ENCODE measurements around the gene CCNB1IP1. TPM values are rescaled to one million over a fixed set of nuclear protein-coding genes. Genes with fewer than 3 reads are reported as not detected.

Gene CCNB1IP1
- total RNA-seq, 120 experiments from 2014 or later, result 23.9 to 53.0 (median 36.4) TPM

Other genes with a start within 250 kb of the CCNB1IP1 start
- gene OR4K17, start 222.5 kb downstream of the CCNB1IP1 start, total RNA-seq, result not detected
- under 1 TPM in 1 of 120 experiments, not detected in 119; 0.20 TPM for gene OR4N5, start 194.5 kb downstream of the CCNB1IP1 start, total RNA-seq
- not detected for gene OR11G2, start 142.4 kb downstream of the CCNB1IP1 start, total RNA-seq
- gene OR11H6, start 109.6 kb downstream of the CCNB1IP1 start, total RNA-seq, result not detected
- gene OR11H7, start 104.3 kb downstream of the CCNB1IP1 start, total RNA-seq, result not detected
- gene OR11H4, start 94.0 kb downstream of the CCNB1IP1 start, total RNA-seq, result not detected
- gene TTC5, start 27.3 kb downstream of the CCNB1IP1 start, total RNA-seq, result 10 to 100 TPM; 19.0 to 46.8 (median 32.3) TPM
- gene PARP2, start 10.4 kb upstream of the CCNB1IP1 start, total RNA-seq, result 10 to 100 TPM; 26.7 to 81.9 (median 48.4) TPM
- gene TEP1, start 80.2 kb upstream of the CCNB1IP1 start, total RNA-seq, result 10 to 100 TPM in 116 of 120 experiments, 1 to 10 TPM in 4; 7.8 to 36.4 (median 17.7) TPM
- 1 to 10 TPM in 10 of 120 experiments, under 1 TPM in 110; 0.22 to 1.4 (median 0.63) TPM for gene KLHL33, start 102.9 kb upstream of the CCNB1IP1 start, total RNA-seq
- 10 to 100 TPM; 29.3 to 87.4 (median 51.0) TPM for gene OSGEP, start 121.5 kb upstream of the CCNB1IP1 start, total RNA-seq
- 100 to 1,000 TPM in 2 of 120 experiments, 10 to 100 TPM in 118; 36.8 to 106 (median 72.0) TPM for gene APEX1, start 121.9 kb upstream of the CCNB1IP1 start, total RNA-seq
- 10 to 100 TPM; 40.7 to 70.2 (median 53.0) TPM for gene PIP4P1, start 128.2 kb upstream of the CCNB1IP1 start, total RNA-seq
- 10 to 100 TPM in 98 of 120 experiments, 1 to 10 TPM in 22; 5.3 to 45.3 (median 14.4) TPM for gene PNP, start 136.1 kb upstream of the CCNB1IP1 start, total RNA-seq
- 1 to 10 TPM in 31 of 120 experiments, under 1 TPM in 66, not detected in 23; 0.39 to 2.1 (median 0.79) TPM for gene RNASE10, start 172.3 kb upstream of the CCNB1IP1 start, total RNA-seq
- not detected for gene RNASE9, start 227.8 kb upstream of the CCNB1IP1 start, total RNA-seq

Measured in dorsolateral prefrontal cortex (tissue), 118 donors.